H1 (cell line): ENCODE measurements around the gene FAM149A.

Source experiments
- KDM5A ChIP-seq: fragments of 200-600 bp; IDR thresholded peaks from 2 replicates; pipeline ENCODE4 v1.7.1; 2012; ENCODE audit warnings: mild to moderate bottlenecking, low read length, inconsistent platforms, mixed read lengths
- POLR2AphosphoS5 ChIP-seq: IDR thresholded peaks from 2 replicates; pipeline ENCODE4 v1.6.1; 2011; ENCODE audit warnings: low read depth, low read length
- SIN3A ChIP-seq, 2 experiments: IDR thresholded peaks in 1 of 2; conservative IDR thresholded peaks in 1 of 2; 2 replicates each; pipeline ENCODE4 v1.6.1; 2011 to 2012; ENCODE audit warnings: low read length in 2 of 2, improper control_type of control experiment in 1 of 2, low read depth in 1 of 2, mild to moderate bottlenecking in 1 of 2

DNA sequence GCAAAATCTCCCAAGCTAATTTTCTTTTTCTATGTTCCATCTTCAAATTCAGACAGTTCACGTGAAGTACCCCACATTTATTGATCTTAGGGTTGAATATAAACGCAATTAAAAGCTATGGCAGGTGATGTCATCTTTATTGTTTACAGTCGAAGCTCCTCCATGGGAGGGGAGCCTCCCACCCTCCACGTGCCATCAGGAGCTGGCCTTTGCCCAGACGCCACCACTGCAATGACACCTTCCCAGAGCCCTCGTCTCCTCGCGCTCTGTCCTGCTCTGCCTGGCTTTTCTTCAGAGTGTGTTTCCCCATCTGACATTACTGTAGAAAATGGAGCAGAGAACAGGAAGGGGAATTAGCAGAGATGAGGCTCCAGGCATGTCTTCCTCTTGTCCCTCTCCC is 68.0 kb downstream of the FAM149A start:
- TF ChIP-seq KDM5A: no peak
- TF ChIP-seq POLR2AphosphoS5: no peak
- no peak for TF ChIP-seq SIN3A (conservative IDR thresholded peaks at IDR 0.05 in 1 of 2, IDR thresholded peaks at IDR 0.05 in 1 of 2; ENCODE audit: low read depth in 1 of 2, low read length in 2 of 2)
